Neural cell (in vitro differentiated cells): ENCODE measurements around the gene VPS33B.

ENCODE experiments used
- CTCF ChIP-seq: fragments of 450-650 bp; IDR thresholded peaks from 2 replicates; pipeline ENCODE4 v1.5.1; 2014; ENCODE audit warnings: antibody characterized with exemption, mild to moderate bottlenecking, moderate library complexity; ENCODE audit not compliant: poor library complexity, severe bottlenecking
- EP300 ChIP-seq: fragments of 450-650 bp; conservative IDR thresholded peaks from 2 replicates; pipeline ENCODE4 v1.6.1; 2014; ENCODE audit warnings: antibody characterized with exemption, mild to moderate bottlenecking, moderate library complexity; ENCODE audit not compliant: poor library complexity, severe bottlenecking
- EZH2 ChIP-seq: fragments of 200-600, 300-800 bp; shearing (Covaris generic), sonication (generic); IDR thresholded peaks from 2 replicates; pipeline ENCODE4 v1.6.1; 2014; ENCODE audit warnings: antibody characterized with exemption, low read length, borderline replicate concordance, mild to moderate bottlenecking; ENCODE audit not compliant: insufficient read depth, poor library complexity, severe bottlenecking
- RAD21 ChIP-seq: fragments of 450-650 bp; conservative IDR thresholded peaks from 2 replicates; pipeline ENCODE4 v1.6.1; 2014; ENCODE audit warnings: antibody characterized with exemption, mild to moderate bottlenecking, moderate library complexity
- REST ChIP-seq: IDR thresholded peaks from 2 replicates; pipeline ENCODE4 v1.6.1; 2012; ENCODE audit warnings: borderline replicate concordance
- SMC3 ChIP-seq: fragments of 450-650 bp; conservative IDR thresholded peaks from 2 replicates; pipeline ENCODE4 v1.6.1; 2014; ENCODE audit warnings: antibody characterized with exemption, mild to moderate bottlenecking, moderate library complexity; ENCODE audit not compliant: poor library complexity

- TF ChIP-seq SMC3 (no peak), EP300 (no peak), CTCF (no peak), EZH2 (no peak), RAD21 (no peak), REST (no peak)
Observed at GRCh38 chr15:91045065-91045464, 22.7 kb upstream of the VPS33B start.
